ENCODE results near the gene SORCS2. TPM values are rescaled to one million over a fixed set of nuclear protein-coding genes. Genes with fewer than 3 reads are reported as not detected.

SORCS2 gene
- total RNA-seq, 2 experiments from 2014 or later = 0.03 TPM; not detected in 1

DNA sequence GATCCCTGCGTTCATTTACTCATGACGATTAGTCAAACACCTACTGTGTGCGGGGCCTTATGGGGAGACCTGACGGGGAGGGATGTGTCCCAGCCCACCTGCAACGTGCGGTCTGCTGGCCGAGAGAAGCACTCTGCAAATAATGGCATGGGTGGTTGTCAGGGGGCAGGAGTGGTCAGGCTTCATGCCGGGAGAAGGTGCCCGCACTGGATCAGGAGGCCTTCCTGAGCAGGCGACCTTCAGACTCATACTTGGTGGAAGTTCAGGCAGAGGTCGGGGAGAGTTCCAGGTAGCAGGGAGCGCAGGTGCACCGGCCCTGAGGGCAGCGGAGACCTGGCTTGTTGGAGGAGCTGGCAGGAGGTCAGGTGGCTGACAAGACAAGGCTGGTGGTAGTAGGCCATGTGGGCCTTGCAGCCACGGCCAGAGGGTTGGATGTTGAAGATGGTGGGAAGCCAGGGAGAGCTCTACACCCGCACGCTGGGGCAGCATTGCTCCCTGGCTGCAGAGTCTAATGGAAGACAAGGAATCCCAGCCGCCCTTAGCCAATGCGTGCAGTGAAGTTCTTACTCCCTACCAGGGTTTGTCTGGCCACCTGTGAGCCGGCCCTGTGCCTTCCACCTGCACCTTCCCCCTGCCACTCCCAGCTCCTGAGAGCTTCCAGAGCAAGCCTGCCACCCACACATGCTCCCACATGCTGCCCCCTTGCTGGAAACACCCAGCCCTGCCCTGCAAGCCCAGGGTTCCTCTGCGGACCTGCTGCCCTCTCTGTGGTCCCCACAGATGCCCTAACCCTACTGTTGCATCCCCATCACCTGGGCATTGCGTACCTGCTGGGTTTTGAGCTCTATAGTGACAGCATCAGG is 145.1 kb downstream of the SORCS2 start:
- intact Hi-C loops (cut with micrococcal nuclease; ENCODE audit: unreplicated experiment) = no loop called here
- Histone ChIP-seq H3K4me2 (ENCODE audit: low read length) (no peak overlapping the region), H3K4me1 (ENCODE audit: insufficient read depth, low read length, poor library complexity, severe bottlenecking) (no peaks in the 10 kb centered on the region), H3K79me2 (ENCODE audit: insufficient read depth, low read depth, low read length) (no peaks in the 10 kb centered on the region), H3K4me3 (ENCODE audit: low read depth, low read length, poor library complexity, severe bottlenecking) (no peak overlapping the region), H3K27ac (ENCODE audit: low read depth, low read length, poor library complexity, severe bottlenecking) (no peak overlapping the region), H4K20me1 (ENCODE audit: insufficient read depth, low read length) (no peaks in the 10 kb centered on the region), H2AFZ (ENCODE audit: low read length) (no peak overlapping the region), H3K36me3 (ENCODE audit: insufficient read depth, low read length) (no peaks in the 10 kb centered on the region), H3K9me2 (ENCODE audit: insufficient read depth, low read length) (no peaks in the 10 kb centered on the region), H3K9me3 (ENCODE audit: low read length) (no peaks in the 10 kb centered on the region)
- DNase-seq (ENCODE audit: low spot score) = no peak
- CTCF ChIA-PET (ENCODE audit: unreplicated experiment) = no interaction called here
- POLR2A ChIA-PET = no interaction called here
- BruUV-seq (replicated peaks) = no TSS peak
- TF ChIP-seq EZH2phosphoT487 (IDR thresholded peaks at IDR 0.05; ENCODE audit: borderline replicate concordance, low read depth, low read length) (no peak), CTCF (conservative IDR thresholded peaks at IDR 0.05; ENCODE audit: low read length) (no peak)

- H3K27ac ChIP-seq (ENCODE audit: low read depth, low read length, poor library complexity, severe bottlenecking) = no peak overlapping the region
- H3K4me1 ChIP-seq (ENCODE audit: insufficient read depth, low read length, poor library complexity, severe bottlenecking) = no peaks in the 10 kb centered on the region
- no TSS peak for BruUV-seq (replicated peaks)
- no peaks in the 10 kb centered on the region for H3K79me2 ChIP-seq (ENCODE audit: insufficient read depth, low read depth, low read length)
- TF ChIP-seq CTCF (conservative IDR thresholded peaks at IDR 0.05; ENCODE audit: low read length) = no peak
- TF ChIP-seq EZH2phosphoT487 (IDR thresholded peaks at IDR 0.05; ENCODE audit: borderline replicate concordance, low read depth, low read length) = no peak
- H3K4me2 ChIP-seq (ENCODE audit: low read length) = no peak overlapping the region
- ChIA-PET CTCF (ENCODE audit: unreplicated experiment) (no interaction called here), POLR2A (no interaction called here)
- no peaks in the 10 kb centered on the region for H4K20me1 ChIP-seq (ENCODE audit: insufficient read depth, low read length)
- no peaks in the 10 kb centered on the region for H3K9me2 ChIP-seq (ENCODE audit: insufficient read depth, low read length)
- no peaks in the 10 kb centered on the region for H3K9me3 ChIP-seq (ENCODE audit: low read length)
- no peak overlapping the region for H3K4me3 ChIP-seq (ENCODE audit: low read depth, low read length, poor library complexity, severe bottlenecking)
- intact Hi-C loops (cut with micrococcal nuclease; ENCODE audit: unreplicated experiment) = no loop called here
- no peaks in the 10 kb centered on the region for H3K36me3 ChIP-seq (ENCODE audit: insufficient read depth, low read length)
- H2AFZ ChIP-seq (ENCODE audit: low read length) = no peak overlapping the region
- no peak for DNase-seq (ENCODE audit: low spot score)
Observed at GRCh38 chr4:7338059-7338452, 145.7 kb downstream of the SORCS2 start.

GRCh38 chr4:7338876-7339623 is 146.7 kb downstream of the SORCS2 start:
- H3K9me3 ChIP-seq (ENCODE audit: low read length) = no peaks in the 10 kb centered on the region
- H4K20me1 ChIP-seq (ENCODE audit: insufficient read depth, low read length) = no peaks in the 10 kb centered on the region
- no peaks in the 10 kb centered on the region for H3K36me3 ChIP-seq (ENCODE audit: insufficient read depth, low read length)
- POLR2A ChIA-PET = no interaction called here
- no peaks in the 10 kb centered on the region for H3K9me2 ChIP-seq (ENCODE audit: insufficient read depth, low read length)
- no peak overlapping the region for H3K4me2 ChIP-seq (ENCODE audit: low read length)
- H3K27ac ChIP-seq (ENCODE audit: low read depth, low read length, poor library complexity, severe bottlenecking) = no peak overlapping the region
- CTCF ChIA-PET (ENCODE audit: unreplicated experiment) = no interaction called here
- no peak for DNase-seq (ENCODE audit: low spot score)
- H3K79me2 ChIP-seq (ENCODE audit: insufficient read depth, low read depth, low read length) = no peaks in the 10 kb centered on the region
- BruUV-seq (replicated peaks) = no TSS peak
- no peak overlapping the region for H2AFZ ChIP-seq (ENCODE audit: low read length)
- H3K4me3 ChIP-seq (ENCODE audit: low read depth, low read length, poor library complexity, severe bottlenecking) = no peak overlapping the region
- H3K4me1 ChIP-seq (ENCODE audit: insufficient read depth, low read length, poor library complexity, severe bottlenecking) = no peaks in the 10 kb centered on the region
- intact Hi-C loops (cut with micrococcal nuclease; ENCODE audit: unreplicated experiment) = no loop called here
- TF ChIP-seq EZH2phosphoT487 (IDR thresholded peaks at IDR 0.05; ENCODE audit: borderline replicate concordance, low read depth, low read length) (no peak), CTCF (conservative IDR thresholded peaks at IDR 0.05; ENCODE audit: low read length) (no peak)

Measured in OCI-LY7 (cell line).